RWPE2 (cell line): ENCODE data around the gene HBD.

Experiments
- ATAC-seq: fragments of 200-7000 bp; cut with Tn5 transposase; 3 replicates; pipeline ENCODE4 v1.9.1; 2021; ENCODE audit warnings: low read depth
- DNase-seq: peaks from one replicate; pipeline ENCODE4 v3.0.0-alpha.2; 2020; ENCODE audit warnings: low spot score
- H3K27ac ChIP-seq: fragments of 450-650 bp; 2 replicates; pipeline ENCODE4 v1.5.1; 2017; ENCODE audit warnings: mild to moderate bottlenecking; ENCODE audit not compliant: poor library complexity, severe bottlenecking
- H3K27me3 ChIP-seq: fragments of 250-450 bp; sonication (Bioruptor Pico); 2 replicates; pipeline ENCODE4 v1.5.1; 2021; ENCODE audit warnings: mild to moderate bottlenecking, moderate library complexity; ENCODE audit not compliant: insufficient read depth, poor library complexity, severe bottlenecking
- H3K36me3 ChIP-seq: fragments of 250-450 bp; sonication (Bioruptor Pico); 2 replicates; pipeline ENCODE4 v1.5.1; 2020; ENCODE audit warnings: low read depth, mild to moderate bottlenecking, moderate library complexity
- H3K4me1 ChIP-seq: fragments of 250-450 bp; sonication (Bioruptor Pico); 2 replicates; pipeline ENCODE4 v1.5.1; 2021; ENCODE audit warnings: mild to moderate bottlenecking, moderate library complexity; ENCODE audit not compliant: insufficient read depth, poor library complexity, severe bottlenecking
- H3K4me3 ChIP-seq: fragments of 250-450 bp; sonication (Bioruptor Pico); 2 replicates; pipeline ENCODE4 v1.5.1; 2021; ENCODE audit warnings: mild to moderate bottlenecking, moderate library complexity; ENCODE audit not compliant: severe bottlenecking
- H3K9me3 ChIP-seq: fragments of 250-450 bp; sonication (Bioruptor Pico); 2 replicates; pipeline ENCODE4 v1.5.1; 2021; ENCODE audit warnings: mild to moderate bottlenecking, moderate library complexity; ENCODE audit not compliant: severe bottlenecking
- TF ChIP-seq, protein P1 (sequence below): fragments of 450-650 bp; IDR thresholded peaks from one replicate; pipeline ENCODE4 v1.5.1; 2017; ENCODE audit warnings: mild to moderate bottlenecking, moderate library complexity; ENCODE audit not compliant: poor library complexity, severe bottlenecking

The HBD gene

DNA sequence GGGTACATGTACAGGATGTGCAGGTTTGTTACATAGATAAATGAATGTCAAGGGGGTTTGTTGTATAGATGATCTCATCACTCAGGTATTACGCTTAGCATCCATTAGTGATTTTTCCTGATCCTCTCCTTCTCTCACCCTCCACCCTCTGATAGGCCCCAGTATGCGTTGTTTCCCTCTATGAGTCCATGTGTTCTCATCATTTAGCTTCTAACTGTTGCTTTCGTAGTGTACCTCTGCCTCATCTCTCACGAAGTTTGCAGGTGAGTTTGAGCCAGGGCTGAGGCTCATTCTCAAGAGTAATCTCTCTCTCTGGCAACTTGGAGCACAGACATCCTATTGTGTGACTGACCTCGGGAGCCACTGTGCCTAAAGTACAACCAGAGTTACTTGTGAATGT lies 40.1 kb upstream of the HBD start:
- H3K9me3 ChIP-seq, result no peaks in the 10 kb centered on the region
- ATAC-seq (peak; percentile 41; the same call in 2 of the 3 replicates), DNase-seq (no peak)
- TF ChIP-seq, protein P1, sequence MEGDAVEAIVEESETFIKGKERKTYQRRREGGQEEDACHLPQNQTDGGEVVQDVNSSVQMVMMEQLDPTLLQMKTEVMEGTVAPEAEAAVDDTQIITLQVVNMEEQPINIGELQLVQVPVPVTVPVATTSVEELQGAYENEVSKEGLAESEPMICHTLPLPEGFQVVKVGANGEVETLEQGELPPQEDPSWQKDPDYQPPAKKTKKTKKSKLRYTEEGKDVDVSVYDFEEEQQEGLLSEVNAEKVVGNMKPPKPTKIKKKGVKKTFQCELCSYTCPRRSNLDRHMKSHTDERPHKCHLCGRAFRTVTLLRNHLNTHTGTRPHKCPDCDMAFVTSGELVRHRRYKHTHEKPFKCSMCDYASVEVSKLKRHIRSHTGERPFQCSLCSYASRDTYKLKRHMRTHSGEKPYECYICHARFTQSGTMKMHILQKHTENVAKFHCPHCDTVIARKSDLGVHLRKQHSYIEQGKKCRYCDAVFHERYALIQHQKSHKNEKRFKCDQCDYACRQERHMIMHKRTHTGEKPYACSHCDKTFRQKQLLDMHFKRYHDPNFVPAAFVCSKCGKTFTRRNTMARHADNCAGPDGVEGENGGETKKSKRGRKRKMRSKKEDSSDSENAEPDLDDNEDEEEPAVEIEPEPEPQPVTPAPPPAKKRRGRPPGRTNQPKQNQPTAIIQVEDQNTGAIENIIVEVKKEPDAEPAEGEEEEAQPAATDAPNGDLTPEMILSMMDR, result no peak
- H3K4me3 ChIP-seq, result no peak overlapping the region
- H3K36me3 ChIP-seq, result no peaks in the 10 kb centered on the region
- H3K27me3 ChIP-seq, result no peaks in the 10 kb centered on the region
- H3K4me1 ChIP-seq, result peaks cover 7% of the 10 kb centered on the region
- H3K27ac ChIP-seq, result no peak overlapping the region

DNA sequence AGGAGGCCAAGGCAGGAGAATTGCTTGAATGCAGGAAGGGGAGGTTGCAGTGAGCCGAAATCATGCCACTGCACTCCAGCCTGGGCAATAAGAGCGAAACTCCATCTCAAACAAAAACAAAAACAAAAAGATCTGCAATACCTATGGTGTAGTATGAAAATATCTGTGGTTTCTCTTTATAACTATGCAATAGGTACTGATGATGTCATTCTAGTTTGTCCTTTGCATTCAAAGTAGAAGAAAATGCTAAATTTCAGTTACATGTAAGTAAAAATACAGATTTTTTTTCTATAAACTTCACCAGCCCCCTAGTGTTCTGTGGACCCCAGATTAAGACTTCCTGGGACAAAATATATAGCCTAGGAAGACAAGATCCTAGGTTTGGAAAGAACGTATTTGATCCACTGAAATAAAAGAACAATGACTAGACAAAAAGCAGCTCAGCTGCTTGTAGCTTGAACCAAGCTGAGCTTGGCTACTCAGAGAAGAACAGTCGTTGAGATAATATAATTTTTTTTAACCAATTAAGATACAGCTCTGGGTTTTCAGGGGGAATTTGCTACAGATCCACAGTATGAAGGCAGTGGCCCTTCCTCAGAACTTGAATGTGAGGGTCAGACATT lies 38.2 kb upstream of the HBD start:
- H3K27ac ChIP-seq, result no peak overlapping the region
- H3K36me3 ChIP-seq, result no peaks in the 10 kb centered on the region
- no peak for DNase-seq
- no peak for ATAC-seq
- no peaks in the 10 kb centered on the region for H3K9me3 ChIP-seq
- H3K27me3 ChIP-seq, result no peaks in the 10 kb centered on the region
- TF ChIP-seq, protein P1, result no peak
- H3K4me1 ChIP-seq, result peaks cover 7% of the 10 kb centered on the region
- no peak overlapping the region for H3K4me3 ChIP-seq

DNA sequence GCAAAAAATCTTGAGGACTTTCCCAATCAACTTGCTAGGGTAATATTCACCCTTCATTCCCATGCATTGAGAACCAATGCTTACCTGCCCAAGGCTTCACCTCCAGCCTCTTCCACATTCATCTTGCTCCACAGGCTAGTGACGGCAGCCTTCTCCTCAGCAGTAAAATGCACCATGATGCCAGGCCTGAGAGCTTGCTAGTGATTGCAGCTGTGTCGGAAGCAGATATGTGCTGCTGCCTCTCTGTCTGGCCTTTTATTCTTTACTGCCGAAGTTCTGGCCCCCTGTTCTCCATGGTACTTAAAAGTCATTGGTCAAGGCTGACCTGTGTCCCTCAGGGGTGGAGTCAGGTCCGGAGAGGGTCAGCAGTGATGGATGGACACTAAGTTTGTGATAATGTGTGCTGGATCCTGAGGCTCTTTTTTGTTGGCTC lies 35.4 kb upstream of the HBD start, which contains the start of gene HBE1:
Gene HBE1 (minus strand): TSS at position 231 of the 433 bp plus-strand sequence. CDS start 55 bp downstream, at position 176.
- TF ChIP-seq, protein P1, result no peak
- Histone ChIP-seq H3K4me3 (no peak within 1 kb of the TSS), H3K27ac (no peak within 1 kb of the TSS), H3K27me3 (no peaks in the 10 kb centered on the region), H3K36me3 (no peaks in the 10 kb centered on the region), H3K9me3 (no peaks in the 10 kb centered on the region), H3K4me1 (peaks cover 7% of the 10 kb centered on the region)
- no peak for DNase-seq
- no peak for ATAC-seq

GRCh38 chr11:5267033-5267563 lies 32.8 kb upstream of the HBD start:
- no peak for ATAC-seq
- Histone ChIP-seq H3K4me1 (no peaks in the 10 kb centered on the region), H3K4me3 (no peak overlapping the region), H3K36me3 (no peaks in the 10 kb centered on the region), H3K27me3 (no peaks in the 10 kb centered on the region), H3K9me3 (no peaks in the 10 kb centered on the region), H3K27ac (no peak overlapping the region)
- no peak for DNase-seq
- TF ChIP-seq, protein P1, result no peak

DNA sequence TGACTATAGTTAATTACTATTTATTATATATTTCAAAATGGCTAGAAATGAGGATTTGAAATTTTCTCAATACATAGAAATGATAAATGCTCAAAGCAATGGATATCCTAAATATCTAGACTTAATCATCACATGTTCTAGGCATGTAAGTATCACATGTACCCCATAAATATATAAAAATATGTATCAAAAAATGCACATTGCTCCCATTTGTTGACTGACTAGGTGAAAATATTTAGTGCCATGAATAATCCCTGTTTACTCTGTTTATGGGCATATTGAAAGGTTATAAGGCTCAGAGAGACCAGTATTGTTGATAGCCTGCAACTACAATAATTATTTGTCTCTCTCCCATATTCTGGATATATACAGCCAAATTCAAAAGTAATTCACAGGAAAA lies 32.3 kb upstream of the HBD start:
- ATAC-seq, result no peak

More for the DNA sequence above, 32.3 kb upstream of the HBD start:
- Histone ChIP-seq H3K4me1 (no peaks in the 10 kb centered on the region), H3K4me3 (no peak overlapping the region), H3K27ac (no peak overlapping the region), H3K27me3 (no peaks in the 10 kb centered on the region), H3K36me3 (no peaks in the 10 kb centered on the region), H3K9me3 (no peaks in the 10 kb centered on the region)
- TF ChIP-seq, protein P1, result no peak
- no peak for DNase-seq
